ENCODE results near the gene DACH2.
A peak's percentile ranks its signal among the peaks of the same experiment; 100 is the strongest.

Gene DACH2

GRCh38 chrX:86148024-86148511 lies at the start of gene DACH2:
TSS of gene DACH2 (plus strand) at chrX:86148451.
- no peak within 1 kb of the TSS for H3K27ac ChIP-seq
- H3K9me3 ChIP-seq (ENCODE audit: low read depth, low read length), result no peaks in the 10 kb centered on the region
- DNase-seq (ENCODE audit: low read depth, low spot score), result no peak
- H3K36me3 ChIP-seq (ENCODE audit: insufficient read depth, low read length), result no peaks in the 10 kb centered on the region
- peak within 1 kb of the TSS; percentile 77 for H3K4me3 ChIP-seq
- TF ChIP-seq EZH2 (IDR thresholded peaks at IDR 0.05) (no peak), FOXP2 (optimal IDR thresholded peaks at IDR 0.05; ENCODE audit: control extremely low read depth, extremely low read length, insufficient read depth) (no peak), POLR2AphosphoS5 (IDR thresholded peaks at IDR 0.05; ENCODE audit: borderline replicate concordance, low read depth, low read length) (no peak)
- H3K9ac ChIP-seq (ENCODE audit: insufficient read length), result no peak within 1 kb of the TSS

- TF ChIP-seq POLR2AphosphoS5 (IDR thresholded peaks at IDR 0.05; ENCODE audit: borderline replicate concordance, low read depth, low read length) (no peak), EZH2 (IDR thresholded peaks at IDR 0.05) (no peak), FOXP2 (optimal IDR thresholded peaks at IDR 0.05; ENCODE audit: control extremely low read depth, extremely low read length, insufficient read depth) (no peak)
Observed at GRCh38 chrX:86102341-86102740, 45.9 kb upstream of the DACH2 start.

GRCh38 chrX:86103061-86103460 lies 45.2 kb upstream of the DACH2 start:
- H3K4me3 ChIP-seq, result no peak overlapping the region
- no peak for DNase-seq (ENCODE audit: low read depth, low spot score)
- H3K9me3 ChIP-seq (ENCODE audit: low read depth, low read length), result no peaks in the 10 kb centered on the region
- H3K9ac ChIP-seq (ENCODE audit: insufficient read length), result no peak overlapping the region
- no peaks in the 10 kb centered on the region for H3K36me3 ChIP-seq (ENCODE audit: insufficient read depth, low read length)
- TF ChIP-seq EZH2 (IDR thresholded peaks at IDR 0.05) (no peak), FOXP2 (optimal IDR thresholded peaks at IDR 0.05; ENCODE audit: control extremely low read depth, extremely low read length, insufficient read depth) (no peak), POLR2AphosphoS5 (IDR thresholded peaks at IDR 0.05; ENCODE audit: borderline replicate concordance, low read depth, low read length) (no peak)
- no peak overlapping the region for H3K27ac ChIP-seq

More at GRCh38 chrX:86102341-86102740, 45.9 kb upstream of the DACH2 start:
- no peaks in the 10 kb centered on the region for H3K9me3 ChIP-seq (ENCODE audit: low read depth, low read length)
- H3K27ac ChIP-seq, result no peak overlapping the region
- no peaks in the 10 kb centered on the region for H3K36me3 ChIP-seq (ENCODE audit: insufficient read depth, low read length)
- no peak for DNase-seq (ENCODE audit: low read depth, low spot score)
- no peak overlapping the region for H3K4me3 ChIP-seq
- H3K9ac ChIP-seq (ENCODE audit: insufficient read length), result no peak overlapping the region

- no peak overlapping the region for H3K9ac ChIP-seq (ENCODE audit: insufficient read length)
- no peak for DNase-seq (ENCODE audit: low read depth, low spot score)
- TF ChIP-seq POLR2AphosphoS5 (IDR thresholded peaks at IDR 0.05; ENCODE audit: borderline replicate concordance, low read depth, low read length), result no peak
- no peak for TF ChIP-seq EZH2 (IDR thresholded peaks at IDR 0.05)
- TF ChIP-seq FOXP2 (optimal IDR thresholded peaks at IDR 0.05; ENCODE audit: control extremely low read depth, extremely low read length, insufficient read depth), result no peak
- H3K36me3 ChIP-seq (ENCODE audit: insufficient read depth, low read length), result no peaks in the 10 kb centered on the region
- no peak overlapping the region for H3K27ac ChIP-seq
- H3K4me3 ChIP-seq, result no peak overlapping the region
- no peaks in the 10 kb centered on the region for H3K9me3 ChIP-seq (ENCODE audit: low read depth, low read length)
Observed at GRCh38 chrX:86104526-86104925, 43.7 kb upstream of the DACH2 start.

GRCh38 chrX:86121916-86122315 lies 26.3 kb upstream of the DACH2 start:
- Histone ChIP-seq H3K4me3 (no peak overlapping the region), H3K9me3 (ENCODE audit: low read depth, low read length) (no peaks in the 10 kb centered on the region), H3K36me3 (ENCODE audit: insufficient read depth, low read length) (no peaks in the 10 kb centered on the region), H3K27ac (no peak overlapping the region), H3K9ac (ENCODE audit: insufficient read length) (no peak overlapping the region)
- no peak for DNase-seq (ENCODE audit: low read depth, low spot score)
- no peak for TF ChIP-seq EZH2 (IDR thresholded peaks at IDR 0.05)
- TF ChIP-seq POLR2AphosphoS5 (IDR thresholded peaks at IDR 0.05; ENCODE audit: borderline replicate concordance, low read depth, low read length), result no peak
- no peak for TF ChIP-seq FOXP2 (optimal IDR thresholded peaks at IDR 0.05; ENCODE audit: control extremely low read depth, extremely low read length, insufficient read depth)

- no peaks in the 10 kb centered on the region for H3K36me3 ChIP-seq (ENCODE audit: insufficient read depth, low read length)
- no peak overlapping the region for H3K27ac ChIP-seq
- no peaks in the 10 kb centered on the region for H3K9me3 ChIP-seq (ENCODE audit: low read depth, low read length)
- no peak overlapping the region for H3K9ac ChIP-seq (ENCODE audit: insufficient read length)
- DNase-seq (ENCODE audit: low read depth, low spot score), result no peak
- TF ChIP-seq EZH2 (IDR thresholded peaks at IDR 0.05) (no peak), FOXP2 (optimal IDR thresholded peaks at IDR 0.05; ENCODE audit: control extremely low read depth, extremely low read length, insufficient read depth) (no peak), POLR2AphosphoS5 (IDR thresholded peaks at IDR 0.05; ENCODE audit: borderline replicate concordance, low read depth, low read length) (no peak)
- H3K4me3 ChIP-seq, result no peak overlapping the region
Observed at GRCh38 chrX:86133761-86134160, 14.5 kb upstream of the DACH2 start.

- TF ChIP-seq EZH2 (IDR thresholded peaks at IDR 0.05) (no peak), FOXP2 (optimal IDR thresholded peaks at IDR 0.05; ENCODE audit: control extremely low read depth, extremely low read length, insufficient read depth) (no peak)
- Histone ChIP-seq H3K27ac (no peak overlapping the region), H3K4me3 (no peak overlapping the region), H3K36me3 (ENCODE audit: insufficient read depth, low read length) (no peaks in the 10 kb centered on the region), H3K9ac (ENCODE audit: insufficient read length) (no peak overlapping the region), H3K9me3 (ENCODE audit: low read depth, low read length) (no peaks in the 10 kb centered on the region)
- DNase-seq (ENCODE audit: low read depth, low spot score), result no peak
Observed at GRCh38 chrX:86137071-86137470, 11.2 kb upstream of the DACH2 start.

- no peaks in the 10 kb centered on the region for H3K9me3 ChIP-seq (ENCODE audit: low read depth, low read length)
- TF ChIP-seq EZH2 (IDR thresholded peaks at IDR 0.05), result no peak
- no peak for TF ChIP-seq POLR2AphosphoS5 (IDR thresholded peaks at IDR 0.05; ENCODE audit: borderline replicate concordance, low read depth, low read length)
- no peak for TF ChIP-seq FOXP2 (optimal IDR thresholded peaks at IDR 0.05; ENCODE audit: control extremely low read depth, extremely low read length, insufficient read depth)
- DNase-seq (ENCODE audit: low read depth, low spot score), result no peak
- H3K9ac ChIP-seq (ENCODE audit: insufficient read length), result no peak overlapping the region
- H3K4me3 ChIP-seq, result no peak overlapping the region
- H3K36me3 ChIP-seq (ENCODE audit: insufficient read depth, low read length), result no peaks in the 10 kb centered on the region
- H3K27ac ChIP-seq, result no peak overlapping the region
Observed at GRCh38 chrX:86141786-86142185, 6.5 kb upstream of the DACH2 start.

- no peak for DNase-seq (ENCODE audit: low read depth, low spot score)
- Histone ChIP-seq H3K36me3 (ENCODE audit: insufficient read depth, low read length) (no peaks in the 10 kb centered on the region), H3K9me3 (ENCODE audit: low read depth, low read length) (no peaks in the 10 kb centered on the region), H3K4me3 (no peak overlapping the region), H3K27ac (no peak overlapping the region), H3K9ac (ENCODE audit: insufficient read length) (no peak overlapping the region)
- no peak for TF ChIP-seq EZH2 (IDR thresholded peaks at IDR 0.05)
- TF ChIP-seq POLR2AphosphoS5 (IDR thresholded peaks at IDR 0.05; ENCODE audit: borderline replicate concordance, low read depth, low read length), result no peak
- TF ChIP-seq FOXP2 (optimal IDR thresholded peaks at IDR 0.05; ENCODE audit: control extremely low read depth, extremely low read length, insufficient read depth), result no peak
Observed at GRCh38 chrX:86146102-86146501, 2.1 kb upstream of the DACH2 start.
